Measurements from ENCODE around the gene LITAF.

The LITAF gene

GRCh38 chr16:11539641-11540050 is 47.1 kb downstream of the LITAF start:
- Histone ChIP-seq H3K79me2 (ENCODE audit: insufficient read depth, low read length) (no peaks in the 10 kb centered on the region), H3K9me3 (ENCODE audit: insufficient read depth, low read length) (no peaks in the 10 kb centered on the region), H3F3A (ENCODE audit: insufficient read depth) (no peaks in the 10 kb centered on the region), H3K36me3 (ENCODE audit: low read length) (no peaks in the 10 kb centered on the region), H3K4me3 (ENCODE audit: insufficient read depth, low read length, poor library complexity, severe bottlenecking) (no peak overlapping the region), H3K9me2 (replicated peaks; ENCODE audit: insufficient read depth, low read length) (no peaks in the 10 kb centered on the region), H4K20me1 (ENCODE audit: low read depth, low read length) (no peaks in the 10 kb centered on the region), H3K27me3 (ENCODE audit: low read length) (no peaks in the 10 kb centered on the region), H3K4me2 (ENCODE audit: low read depth, low read length, poor library complexity, severe bottlenecking) (no peak overlapping the region), H3K27ac (ENCODE audit: low read depth, low read length) (no peak overlapping the region), H3K9ac (ENCODE audit: low read length) (no peak overlapping the region), H2AFZ (ENCODE audit: low read depth, low read length, severe bottlenecking) (no peak overlapping the region)
- TF ChIP-seq EZH2phosphoT487 (conservative IDR thresholded peaks at IDR 0.05; ENCODE audit: low read length) (no peak), CTCF (IDR thresholded peaks at IDR 0.05; ENCODE audit: insufficient read depth, low read length, poor library complexity, severe bottlenecking) (no peak)

GRCh38 chr16:11538880-11539279 is 47.8 kb downstream of the LITAF start:
- Histone ChIP-seq H3K4me3 (ENCODE audit: insufficient read depth, low read length, poor library complexity, severe bottlenecking) (no peak overlapping the region), H3K79me2 (ENCODE audit: insufficient read depth, low read length) (no peaks in the 10 kb centered on the region), H3K27me3 (ENCODE audit: low read length) (no peaks in the 10 kb centered on the region), H3K4me2 (ENCODE audit: low read depth, low read length, poor library complexity, severe bottlenecking) (no peak overlapping the region), H3K36me3 (ENCODE audit: low read length) (no peaks in the 10 kb centered on the region), H3K27ac (ENCODE audit: low read depth, low read length) (no peak overlapping the region), H4K20me1 (ENCODE audit: low read depth, low read length) (no peaks in the 10 kb centered on the region), H2AFZ (ENCODE audit: low read depth, low read length, severe bottlenecking) (no peak overlapping the region), H3K9me3 (ENCODE audit: insufficient read depth, low read length) (no peaks in the 10 kb centered on the region), H3K9me2 (replicated peaks; ENCODE audit: insufficient read depth, low read length) (no peaks in the 10 kb centered on the region), H3F3A (ENCODE audit: insufficient read depth) (no peaks in the 10 kb centered on the region), H3K9ac (ENCODE audit: low read length) (no peak overlapping the region)
- TF ChIP-seq EZH2phosphoT487 (conservative IDR thresholded peaks at IDR 0.05; ENCODE audit: low read length): no peak
- no peak for TF ChIP-seq CTCF (IDR thresholded peaks at IDR 0.05; ENCODE audit: insufficient read depth, low read length, poor library complexity, severe bottlenecking)

GRCh38 chr16:11536104-11536866 is 50.4 kb downstream of the LITAF start:
- Histone ChIP-seq H3K4me3 (ENCODE audit: insufficient read depth, low read length, poor library complexity, severe bottlenecking) (no peak overlapping the region), H4K20me1 (ENCODE audit: low read depth, low read length) (no peaks in the 10 kb centered on the region), H3F3A (ENCODE audit: insufficient read depth) (no peaks in the 10 kb centered on the region), H3K9me2 (replicated peaks; ENCODE audit: insufficient read depth, low read length) (no peaks in the 10 kb centered on the region), H3K9me3 (ENCODE audit: insufficient read depth, low read length) (no peaks in the 10 kb centered on the region), H3K27me3 (ENCODE audit: low read length) (no peaks in the 10 kb centered on the region), H3K9ac (ENCODE audit: low read length) (no peak overlapping the region), H3K79me2 (ENCODE audit: insufficient read depth, low read length) (no peaks in the 10 kb centered on the region), H3K4me2 (ENCODE audit: low read depth, low read length, poor library complexity, severe bottlenecking) (no peak overlapping the region), H2AFZ (ENCODE audit: low read depth, low read length, severe bottlenecking) (no peak overlapping the region), H3K27ac (ENCODE audit: low read depth, low read length) (no peak overlapping the region), H3K36me3 (ENCODE audit: low read length) (no peaks in the 10 kb centered on the region)
- TF ChIP-seq EZH2phosphoT487 (conservative IDR thresholded peaks at IDR 0.05; ENCODE audit: low read length) (no peak), CTCF (IDR thresholded peaks at IDR 0.05; ENCODE audit: insufficient read depth, low read length, poor library complexity, severe bottlenecking) (no peak)

All from SU-DHL-6 (cell line).